Prostate gland (tissue), 2 donors: Measurements from ENCODE around the gene ITPKB. TPM values are rescaled to one million over a fixed set of nuclear protein-coding genes. Genes with fewer than 3 reads are reported as not detected.

Experiments
- DNase-seq: peaks from one replicate; pipeline ENCODE4 v3.0.0-alpha.2; 2019; ENCODE audit warnings: low spot score
- H3K27ac ChIP-seq, 2 donors: fragments of 200-600 bp; sonication (generic); 2 replicates each; pipeline ENCODE4 v1.5.1; 2017 to 2019
- H3K27me3 ChIP-seq: fragments of 200-600 bp; sonication (generic); replicated peaks from 2 replicates; pipeline ENCODE4 v1.5.1; 2019; ENCODE audit not compliant: insufficient read depth
- H3K36me3 ChIP-seq, 2 donors: fragments of 200-600 bp; sonication (generic); 1 replicate in 1 of 2; 2 replicates in 1 of 2; pipeline versions ENCODE4 v1.5.1 to v1.8.1; 2017 to 2019
- H3K4me1 ChIP-seq: fragments of 200-600 bp; sonication (generic); replicated peaks from 2 replicates; pipeline ENCODE4 v1.5.1; 2019
- H3K4me3 ChIP-seq, 2 donors: fragments of 200-600 bp; sonication (generic); 2 replicates each; pipeline ENCODE4 v1.5.1; 2017 to 2019
- H3K9me3 ChIP-seq: fragments of 200-600 bp; sonication (generic); 2 replicates; pipeline ENCODE4 v1.5.1; 2017
- POLR2A ChIP-seq: fragments of 450-650 bp; IDR thresholded peaks from one replicate; pipeline ENCODE4 v1.6.1; 2016; ENCODE audit warnings: antibody characterized with exemption, mild to moderate bottlenecking
- POLR2AphosphoS5 ChIP-seq: sonication (generic); formaldehyde crosslinking; IDR thresholded peaks from one replicate; pipeline ENCODE4 v1.6.1; 2017; ENCODE audit warnings: antibody characterized with exemption
- WGBS: methylation state at CpG from one replicate; pipeline ENCODE4 v1.1.5; 2018; 5-methylcytosine and 5-hydroxymethylcytosine counted together
- intact Hi-C: fragments of 100-400 bp; cut with DNase I; formaldehyde crosslinking; loops from one replicate; pipeline ENCODE4 v1.14.2; 2022
- total RNA-seq, 2 donors: library from RNA; depleted of rRNA; stranded (reverse); fragments of >200 nt; gene quantifications; one replicate each; pipeline ENCODE4 v1.1.0, GENCODE V29; 2016
- TF ChIP-seq, protein P1 (sequence below), 4 experiments: fragments of 200-600 bp in 2 of 4; fragments of 450-650 bp in 2 of 4; sonication (generic) in 2 of 4; IDR thresholded peaks; 1 replicate in 3 of 4; 2 replicates in 1 of 4; pipeline ENCODE4 v1.5.1; 2016 to 2019; ENCODE audit warnings: antibody characterized with exemption in 4 of 4, mild to moderate bottlenecking in 2 of 4, moderate library complexity in 2 of 4

ITPKB gene
- total RNA-seq, 2 donors from 2014 or later = 47.5 to 49.2 TPM

DNA sequence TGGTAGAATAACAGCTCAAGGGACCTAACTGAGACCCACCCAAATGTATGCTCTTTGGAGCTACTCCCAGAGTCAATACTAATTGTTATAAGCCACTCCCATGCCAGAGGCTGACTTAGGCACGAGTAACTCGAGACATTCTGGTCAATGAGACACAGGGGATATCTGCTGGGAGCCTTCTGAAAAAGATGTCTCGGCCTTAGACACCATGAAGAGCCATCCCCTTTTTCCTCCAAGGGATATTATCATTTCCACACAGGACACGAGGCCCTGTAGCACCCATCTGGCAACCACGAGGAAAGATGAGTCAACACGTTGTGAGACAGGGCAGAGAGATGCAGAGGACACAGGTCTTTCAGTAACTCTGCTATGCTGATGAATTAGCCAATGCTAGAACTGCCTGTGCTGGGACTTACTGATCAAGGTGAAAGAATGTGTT is 30.7 kb downstream of the ITPKB start:
- intact Hi-C loops = loop anchor here (2.0 to 10.0 kb wide), 2 partner anchors 28 to 116 kb away; no protein-coding TSS in a partner anchor
- H3K4me3 ChIP-seq = no peak overlapping the region
- H3K27me3 ChIP-seq = no peaks in the 10 kb centered on the region
- H3K27ac ChIP-seq = peak overlapping the region; percentile 56 to 58
- 29% methylated on average over 6 of the region's 6 CpGs for WGBS
- H3K4me1 ChIP-seq = peaks cover 29% of the 10 kb centered on the region
- no peaks in the 10 kb centered on the region for H3K9me3 ChIP-seq
- DNase-seq = no peak
- no peaks in the 10 kb centered on the region for H3K36me3 ChIP-seq
- TF ChIP-seq POLR2AphosphoS5 = peak; percentile 47
- TF ChIP-seq, protein P1, sequence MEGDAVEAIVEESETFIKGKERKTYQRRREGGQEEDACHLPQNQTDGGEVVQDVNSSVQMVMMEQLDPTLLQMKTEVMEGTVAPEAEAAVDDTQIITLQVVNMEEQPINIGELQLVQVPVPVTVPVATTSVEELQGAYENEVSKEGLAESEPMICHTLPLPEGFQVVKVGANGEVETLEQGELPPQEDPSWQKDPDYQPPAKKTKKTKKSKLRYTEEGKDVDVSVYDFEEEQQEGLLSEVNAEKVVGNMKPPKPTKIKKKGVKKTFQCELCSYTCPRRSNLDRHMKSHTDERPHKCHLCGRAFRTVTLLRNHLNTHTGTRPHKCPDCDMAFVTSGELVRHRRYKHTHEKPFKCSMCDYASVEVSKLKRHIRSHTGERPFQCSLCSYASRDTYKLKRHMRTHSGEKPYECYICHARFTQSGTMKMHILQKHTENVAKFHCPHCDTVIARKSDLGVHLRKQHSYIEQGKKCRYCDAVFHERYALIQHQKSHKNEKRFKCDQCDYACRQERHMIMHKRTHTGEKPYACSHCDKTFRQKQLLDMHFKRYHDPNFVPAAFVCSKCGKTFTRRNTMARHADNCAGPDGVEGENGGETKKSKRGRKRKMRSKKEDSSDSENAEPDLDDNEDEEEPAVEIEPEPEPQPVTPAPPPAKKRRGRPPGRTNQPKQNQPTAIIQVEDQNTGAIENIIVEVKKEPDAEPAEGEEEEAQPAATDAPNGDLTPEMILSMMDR (IDR thresholded peaks at IDR 0.05) = no peak

GRCh38 chr1:226706684-226707083 is 32.4 kb downstream of the ITPKB start:
- peaks cover 35% of the 10 kb centered on the region for H3K4me1 ChIP-seq
- H3K27ac ChIP-seq = peak overlapping the region in 1 of 2 donors; percentile 7
- no peak for DNase-seq

DNA sequence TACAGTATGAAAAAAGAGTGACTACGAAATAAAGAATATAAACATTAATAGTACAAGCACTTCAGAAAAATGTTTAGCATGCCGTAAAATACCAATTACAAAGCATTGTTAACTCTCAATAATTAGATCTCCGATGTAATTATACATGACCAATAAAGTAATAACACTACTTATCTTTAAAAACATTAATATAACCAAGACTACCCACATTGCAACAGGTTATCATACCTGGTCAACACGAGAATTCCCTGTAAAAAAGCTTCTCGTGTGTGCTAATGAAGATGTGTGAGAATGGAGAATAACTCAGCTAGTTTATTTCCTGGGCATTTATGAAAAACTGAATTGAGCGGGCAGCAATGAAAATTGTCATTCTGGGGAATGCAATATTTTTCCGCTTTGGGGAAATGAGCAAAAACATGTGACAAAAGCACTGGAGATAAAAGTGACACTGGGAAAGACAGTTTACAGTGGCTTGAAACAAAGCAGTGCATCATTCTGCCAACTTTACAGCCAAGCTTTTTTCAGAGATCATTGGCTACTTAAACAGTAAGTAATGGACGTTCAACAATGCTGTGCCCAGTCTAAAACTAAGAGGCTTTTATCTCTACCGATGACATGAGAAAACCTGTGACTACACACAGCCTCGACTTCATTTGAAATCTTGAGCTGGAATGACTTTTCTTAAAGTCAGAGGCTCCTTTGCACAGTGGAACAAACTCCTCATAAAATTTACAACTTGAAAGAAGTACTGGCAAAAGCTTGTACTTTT is 34.7 kb downstream of the ITPKB start:
- no peak for DNase-seq
- intact Hi-C loops = loop anchor here (5.0 to 10.0 kb wide), 2 partner anchors 47 to 120 kb away; no protein-coding TSS in a partner anchor
- H3K9me3 ChIP-seq = no peaks in the 10 kb centered on the region
- no peak overlapping the region for H3K4me3 ChIP-seq
- peaks cover 35% of the 10 kb centered on the region for H3K4me1 ChIP-seq
- WGBS = 29% methylated on average over 10 of the region's 10 CpGs
- peak overlapping the region; percentile 97 to 99 for H3K27ac ChIP-seq
- TF ChIP-seq POLR2AphosphoS5 = peak; percentile 71
- TF ChIP-seq, protein P1 (IDR thresholded peaks at IDR 0.05) = no peak
- H3K36me3 ChIP-seq = no peaks in the 10 kb centered on the region
- no peaks in the 10 kb centered on the region for H3K27me3 ChIP-seq

More at GRCh38 chr1:226706684-226707083, 32.4 kb downstream of the ITPKB start:
- Histone ChIP-seq H3K36me3 (no peaks in the 10 kb centered on the region), H3K4me3 (no peak overlapping the region), H3K9me3 (no peaks in the 10 kb centered on the region), H3K27me3 (no peaks in the 10 kb centered on the region)
- intact Hi-C loops = loop anchor here (10.0 kb wide), 1 partner anchor 118 kb away; no protein-coding TSS in a partner anchor
- 87% methylated on average over 4 of the region's 4 CpGs for WGBS
- TF ChIP-seq POLR2A (no peak), POLR2AphosphoS5 (no peak)
- TF ChIP-seq, protein P1 (IDR thresholded peaks at IDR 0.05) = no peak

GRCh38 chr1:226702957-226703831 is 35.9 kb downstream of the ITPKB start:
- H3K4me3 ChIP-seq = peak overlapping the region; percentile 53 to 63
- H3K27ac ChIP-seq = peak overlapping the region; percentile 97 to 99
- peak; percentile 85 for DNase-seq
- H3K27me3 ChIP-seq = no peaks in the 10 kb centered on the region
- no peaks in the 10 kb centered on the region for H3K9me3 ChIP-seq
- H3K36me3 ChIP-seq = no peaks in the 10 kb centered on the region
- under 1% methylated on average over 51 of the region's 62 CpGs for WGBS
- TF ChIP-seq POLR2AphosphoS5 (peak; percentile 56), POLR2A (peak; percentile 82)
- TF ChIP-seq, protein P1 (IDR thresholded peaks at IDR 0.05) = peak in 1 of 4 experiments; percentile 10
- peaks cover 36% of the 10 kb centered on the region for H3K4me1 ChIP-seq
- intact Hi-C loops = loop anchor here (2.0 to 10.0 kb wide), 4 partner anchors 26 to 122 kb away; partner anchors contain the start of gene ITPKB
